HG02642 (cell line): ENCODE data around the gene CFAP47.
"Not testable (repeated sequence)": the region's sequence is repeated elsewhere in the genome, so short reads cannot be mapped to it uniquely, and the experiment has no call there.

Experiments used
- ATAC-seq: cut with Tn5 transposase; IDR thresholded peaks from one replicate; pipeline ENCODE4 v1.9.1; 2021; ENCODE audit warnings: mild to moderate bottlenecking; ENCODE audit not compliant: unreplicated experiment, poor library complexity

CFAP47 gene

GRCh38 chrX:35919536-35920309 lies at the start of gene CFAP47:
Gene CFAP47 (plus strand): TSS chrX:35919734. CDS start chrX:35919800, 66 bp downstream.
- no peak for ATAC-seq

GRCh38 chrX:35880601-35881000 lies 38.9 kb upstream of the CFAP47 start:
- ATAC-seq: no peak

- ATAC-seq: no peak
Measured at GRCh38 chrX:35886135-35886534, 33.4 kb upstream of the CFAP47 start.

- ATAC-seq: no peak
Measured at GRCh38 chrX:35890699-35891098, 28.8 kb upstream of the CFAP47 start.

- not testable (repeated sequence) for ATAC-seq
Measured at GRCh38 chrX:35986816-35987215, 67.3 kb downstream of the CFAP47 start.

- no peak for ATAC-seq
Measured at GRCh38 chrX:36007207-36007606, 87.7 kb downstream of the CFAP47 start.

- no peak for ATAC-seq
Measured at GRCh38 chrX:36019125-36019524, 99.6 kb downstream of the CFAP47 start.

- ATAC-seq: no peak
Measured at GRCh38 chrX:36035550-36035949, 116.0 kb downstream of the CFAP47 start.

GRCh38 chrX:36062778-36063177 lies 143.2 kb downstream of the CFAP47 start:
- no peak for ATAC-seq

- no peak for ATAC-seq
Measured at GRCh38 chrX:36071061-36071460, 151.5 kb downstream of the CFAP47 start.

- ATAC-seq: not testable (repeated sequence)
Measured at GRCh38 chrX:36075009-36075408, 155.5 kb downstream of the CFAP47 start.

- ATAC-seq: no peak
Measured at GRCh38 chrX:36083256-36083655, 163.7 kb downstream of the CFAP47 start.

GRCh38 chrX:36087366-36087765 lies 167.8 kb downstream of the CFAP47 start:
- no peak for ATAC-seq

- not testable (repeated sequence) for ATAC-seq
Measured at GRCh38 chrX:36088939-36089338, 169.4 kb downstream of the CFAP47 start.

- no peak for ATAC-seq
Measured at GRCh38 chrX:36102425-36102824, 182.9 kb downstream of the CFAP47 start.

GRCh38 chrX:36116222-36116621 lies 196.7 kb downstream of the CFAP47 start:
- no peak for ATAC-seq

GRCh38 chrX:36159254-36159653 lies 239.7 kb downstream of the CFAP47 start:
- ATAC-seq: no peak

- no peak for ATAC-seq
Measured at GRCh38 chrX:36160081-36160480, 240.5 kb downstream of the CFAP47 start.

- no peak for ATAC-seq
Measured at GRCh38 chrX:36198575-36198974, 279.0 kb downstream of the CFAP47 start.

- ATAC-seq: no peak
Measured at GRCh38 chrX:36199928-36200327, 280.4 kb downstream of the CFAP47 start.

GRCh38 chrX:36214924-36215323 lies 295.4 kb downstream of the CFAP47 start:
- no peak for ATAC-seq

- ATAC-seq: no peak
Measured at GRCh38 chrX:36218801-36219200, 299.3 kb downstream of the CFAP47 start.
